HG02852 (cell line): ENCODE measurements around the gene ZBTB38.
A peak's percentile ranks its signal among the peaks of the same experiment; 100 is the strongest.

Experiments used
- ATAC-seq: cut with Tn5 transposase; IDR thresholded peaks from one replicate; pipeline ENCODE4 v1.9.1; 2021; ENCODE audit warnings: mild to moderate bottlenecking, moderate library complexity; ENCODE audit not compliant: unreplicated experiment

Gene ZBTB38

DNA sequence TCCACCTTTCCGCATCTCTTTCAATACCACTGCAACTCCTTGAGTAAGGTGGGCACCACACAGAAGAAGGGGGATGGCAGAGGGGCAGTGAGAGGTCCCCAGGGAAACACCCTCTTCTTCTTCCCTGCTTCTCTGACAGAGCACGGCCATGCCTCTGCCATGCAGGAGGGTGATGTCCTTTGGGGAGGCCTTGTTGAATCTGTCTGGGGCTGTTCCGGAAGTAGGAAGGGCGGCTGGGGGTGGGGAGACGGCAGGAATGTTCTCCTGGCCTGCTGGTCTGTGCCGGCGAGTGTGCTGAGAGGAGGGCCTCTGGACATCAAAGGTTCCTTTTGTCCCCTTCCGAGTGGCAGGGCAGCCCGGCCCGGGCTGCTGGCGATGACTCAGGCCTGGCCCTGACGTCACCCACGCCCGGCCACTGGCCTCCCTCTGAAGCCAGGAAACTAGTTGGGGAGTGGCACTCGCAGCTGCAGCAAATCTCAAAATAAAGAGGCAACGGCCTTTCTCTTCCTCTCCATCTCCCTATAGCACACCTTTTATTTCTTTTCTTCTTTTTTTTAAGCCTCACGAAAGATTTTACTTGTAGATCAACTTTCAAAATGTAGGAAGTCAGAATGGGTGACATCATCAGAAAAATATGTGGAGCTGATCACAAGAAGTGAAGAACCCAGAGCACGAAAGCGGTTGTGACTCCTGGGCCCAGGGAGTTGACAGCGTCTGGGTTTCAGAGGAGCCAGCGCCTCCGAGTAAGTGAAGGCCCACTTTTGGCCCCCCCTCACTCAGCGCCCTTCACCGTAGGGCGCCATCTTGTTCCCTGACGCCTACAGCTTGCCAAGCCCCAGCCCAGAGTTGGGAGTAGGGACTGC lies at the start of gene ZBTB38:
TSS of gene ZBTB38 (plus strand) at position 443 of the 863 bp plus-strand sequence. CDS start 73,885 bp downstream, outside the sequence.
- no peak for ATAC-seq

DNA sequence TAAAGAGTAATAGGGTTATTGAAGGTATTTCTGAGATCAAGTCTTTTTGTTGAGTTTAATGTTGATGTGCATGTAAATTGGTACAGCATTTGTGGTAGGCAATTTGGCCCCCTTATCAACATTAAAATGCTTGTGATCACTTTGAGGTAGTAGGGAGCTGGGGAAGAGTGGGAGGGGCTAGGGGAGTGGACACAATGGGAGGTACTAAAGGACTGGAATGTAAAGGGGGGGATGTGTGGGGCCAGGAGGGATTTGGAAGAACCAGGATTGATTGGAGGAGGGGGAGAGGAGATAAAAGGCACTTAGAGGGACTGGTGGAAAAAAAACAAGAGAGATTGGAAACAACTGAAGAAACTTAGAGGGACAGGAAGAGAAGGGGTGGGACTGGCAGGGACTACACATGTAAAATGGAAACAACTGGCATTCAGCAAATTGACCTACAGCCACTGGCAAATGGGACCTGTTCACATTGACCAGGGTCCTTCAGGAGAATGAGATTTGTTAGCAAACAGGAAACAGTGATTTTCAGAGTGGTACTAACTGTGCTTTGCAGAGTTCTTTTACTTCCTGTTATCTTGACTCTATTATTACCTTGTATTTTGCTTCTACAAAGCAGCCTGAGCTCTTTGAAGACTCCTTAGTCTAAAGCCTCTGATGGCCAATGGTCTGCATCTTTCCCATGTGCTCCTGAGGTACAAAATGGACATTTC lies 47.8 kb upstream of the ZBTB38 start:
- ATAC-seq: no peak

- no peak for ATAC-seq
These were observed 47.2 kb upstream of the ZBTB38 start for GRCh38 chr3:141321109-141321497.

- no peak for ATAC-seq
These were observed 44.2 kb upstream of the ZBTB38 start for GRCh38 chr3:141323936-141324704.

DNA sequence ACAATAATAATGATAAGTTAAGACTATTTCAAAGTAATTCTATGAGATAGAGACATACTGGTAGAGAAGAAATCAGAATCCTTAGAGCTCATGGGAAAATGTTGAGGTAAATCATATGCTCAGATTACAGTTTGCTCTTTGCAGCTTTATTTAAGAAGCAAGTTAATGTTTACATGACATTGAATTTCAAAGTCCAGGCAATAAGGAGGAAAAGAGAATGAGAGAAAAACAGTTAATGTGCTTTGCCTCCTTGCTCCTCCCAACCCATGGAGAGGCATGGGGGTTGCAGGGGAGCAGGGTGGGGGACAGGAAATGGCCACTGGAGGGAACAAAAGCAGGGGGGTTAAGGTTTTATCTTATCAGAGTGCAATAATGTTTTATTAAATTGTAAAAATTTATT lies 42.2 kb upstream of the ZBTB38 start:
- no peak for ATAC-seq

DNA sequence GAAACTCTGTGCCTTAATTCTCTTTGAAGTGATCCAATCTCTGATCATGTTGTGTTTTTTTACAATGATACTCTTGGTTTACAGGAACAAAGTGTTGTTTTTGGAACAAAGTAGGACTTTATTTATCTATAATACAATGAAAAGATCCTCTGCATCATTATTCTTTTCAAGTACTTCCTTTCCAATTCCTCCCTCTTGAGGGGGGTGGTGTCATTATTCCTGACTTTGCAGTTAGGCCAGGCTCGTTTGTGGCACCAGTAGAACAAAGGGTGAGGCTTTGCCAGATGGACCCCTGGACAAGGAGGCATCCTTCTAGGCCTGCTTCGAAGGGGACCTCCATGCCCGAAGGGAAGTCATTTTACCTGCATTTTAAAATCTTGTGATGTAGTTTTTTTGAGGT lies 41.7 kb upstream of the ZBTB38 start:
- no peak for ATAC-seq

- ATAC-seq: peak; percentile 70
These were observed 39.8 kb upstream of the ZBTB38 start for GRCh38 chr3:141328286-141329166.

GRCh38 chr3:141330235-141330634 lies 38.1 kb upstream of the ZBTB38 start:
- ATAC-seq: no peak

GRCh38 chr3:141330718-141331376 lies 37.5 kb upstream of the ZBTB38 start:
- no peak for ATAC-seq

DNA sequence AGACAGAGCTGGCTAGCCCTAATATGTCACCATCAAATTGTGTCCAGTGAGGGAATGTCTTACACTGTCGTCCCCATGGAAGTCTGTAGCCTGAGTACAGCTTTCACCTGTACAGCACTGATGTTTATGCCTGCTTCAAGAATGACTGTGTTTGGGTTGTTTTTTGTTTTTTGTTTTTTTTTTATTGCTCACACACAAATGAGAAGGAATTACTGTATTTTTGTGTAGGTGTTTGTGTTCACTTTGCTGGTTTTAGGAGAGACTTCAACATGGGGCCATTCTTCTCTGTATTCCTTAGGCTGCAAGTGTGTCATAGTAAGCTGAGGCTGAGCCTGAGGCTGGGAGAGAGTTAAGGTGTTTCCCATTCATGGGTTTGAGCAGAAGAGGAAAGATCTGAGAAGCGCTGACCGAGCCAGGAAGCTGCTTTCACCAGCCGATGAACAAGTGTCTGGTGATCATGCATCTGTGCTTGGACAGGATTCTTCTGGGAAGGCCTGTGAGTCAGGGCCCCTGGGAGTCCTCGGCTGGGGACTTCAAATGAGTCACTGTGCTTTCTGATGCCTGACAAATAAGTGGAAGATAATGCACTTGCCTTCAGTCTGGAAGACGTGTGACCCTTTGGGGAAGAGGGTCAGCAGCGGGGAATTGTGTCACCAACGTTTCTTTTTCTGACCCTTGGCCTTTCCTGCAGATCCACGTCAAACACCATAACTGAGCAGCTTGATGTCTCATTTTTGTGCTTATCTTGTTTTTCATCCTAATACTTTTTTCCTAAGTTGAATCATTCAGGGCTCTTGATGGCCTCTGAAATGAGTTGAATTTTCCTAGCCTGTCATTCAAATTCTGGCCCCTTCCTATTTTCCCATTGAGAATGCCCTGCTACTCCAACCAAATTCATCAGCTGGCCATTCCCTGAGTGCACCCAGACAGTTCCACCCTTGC lies 36.7 kb upstream of the ZBTB38 start:
- no peak for ATAC-seq

GRCh38 chr3:141332416-141332815 lies 35.9 kb upstream of the ZBTB38 start:
- no peak for ATAC-seq

GRCh38 chr3:141333836-141334626 lies 34.3 kb upstream of the ZBTB38 start:
- ATAC-seq: no peak

DNA sequence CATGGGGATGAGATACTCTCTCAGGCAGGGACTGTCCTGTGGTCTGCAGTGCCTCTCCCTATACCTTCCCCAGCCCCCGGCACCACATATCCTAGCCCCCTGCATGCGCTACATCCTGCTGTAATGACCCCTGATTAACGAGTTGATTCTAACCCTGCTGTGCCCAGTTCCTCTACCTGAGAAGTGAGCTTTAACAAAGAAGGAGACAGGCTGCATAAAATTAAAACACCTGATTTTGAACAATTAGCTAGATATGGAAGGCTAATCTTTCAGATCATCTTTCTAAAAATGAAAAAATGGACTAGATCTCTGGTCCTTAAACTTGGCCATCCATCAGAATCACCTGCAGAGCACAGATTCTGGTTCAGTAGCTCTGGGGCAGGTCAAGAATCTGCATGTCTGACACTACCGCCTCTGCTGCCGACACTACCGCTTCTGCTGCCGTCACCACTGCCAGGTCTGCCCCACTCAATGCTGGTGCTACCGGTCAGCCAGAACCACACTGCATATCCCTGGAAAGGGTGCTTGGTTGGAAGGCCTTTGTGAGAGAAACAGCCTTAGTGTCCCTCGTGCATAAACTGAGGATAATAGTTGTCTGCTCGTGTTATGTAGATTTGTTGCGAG lies 33.6 kb upstream of the ZBTB38 start:
- no peak for ATAC-seq

DNA sequence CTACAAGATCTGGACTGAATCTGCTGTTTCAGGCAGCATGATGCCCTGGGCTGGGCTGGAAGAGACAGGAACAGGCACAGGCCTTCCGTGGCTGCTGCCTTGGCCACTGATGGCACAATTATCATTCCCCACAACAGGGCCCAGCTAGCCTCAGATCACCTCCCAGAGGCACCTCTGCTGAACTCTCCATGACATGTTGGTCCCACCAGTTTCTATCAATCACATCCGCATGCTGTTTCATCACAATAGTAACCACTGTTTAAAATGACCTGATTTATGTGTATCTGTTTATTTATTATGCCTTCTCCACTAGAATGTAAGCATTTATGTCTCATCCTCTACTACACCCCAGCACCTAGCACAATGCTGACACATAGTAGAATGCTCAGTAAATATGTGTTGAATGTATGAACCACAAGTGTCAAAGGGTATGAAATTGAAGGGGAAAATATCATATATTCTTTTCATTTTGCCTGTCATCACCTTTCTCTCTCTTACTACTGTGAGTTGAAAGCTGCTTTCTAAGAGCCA lies 32.7 kb upstream of the ZBTB38 start:
- ATAC-seq: no peak

- peak; percentile 94 for ATAC-seq
These were observed 31.4 kb upstream of the ZBTB38 start for GRCh38 chr3:141336672-141337522.

- no peak for ATAC-seq
These were observed 30.8 kb upstream of the ZBTB38 start for GRCh38 chr3:141337523-141337854.

- ATAC-seq: no peak
These were observed 30.3 kb upstream of the ZBTB38 start for GRCh38 chr3:141337991-141338390.
